ENCODE results near the gene GLI3. TPM values are rescaled to one million over a fixed set of nuclear protein-coding genes. Genes with fewer than 3 reads are reported as not detected.

Gene GLI3
- total and polyA plus RNA-seq, 4 experiments from 2014 or later = 0.06 to 0.13 TPM; not detected in 2

DNA sequence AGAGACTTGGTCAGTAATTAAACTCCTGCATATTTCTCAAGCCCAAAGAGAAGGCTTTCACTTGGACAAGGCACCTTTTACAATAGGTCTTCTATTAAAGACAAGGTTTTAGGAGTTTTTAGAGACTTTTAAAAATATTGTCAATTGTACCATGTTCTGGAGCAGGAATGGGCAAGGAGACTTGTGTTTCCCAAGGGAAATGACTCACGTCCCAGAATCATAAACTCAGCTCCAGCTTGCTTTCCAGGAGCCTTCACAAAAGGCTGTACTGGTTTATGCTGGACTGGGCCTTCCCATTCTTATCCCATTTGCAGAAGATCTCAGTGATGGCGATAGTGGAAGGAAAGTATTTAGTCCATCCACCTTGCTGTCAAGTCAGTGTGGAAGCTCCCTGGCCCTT is 7.8 kb upstream of the GLI3 start:
- ChIA-PET CTCF (ENCODE audit: partially characterized antibody) (no interaction called here), POLR2A (ENCODE audit: partially characterized antibody) (no interaction called here)
- Histone ChIP-seq H3K9me3 (ENCODE audit: control insufficient read depth in 1 of 2, low read length in 2 of 2) (no peaks in the 10 kb centered on the region), H3K27ac (ENCODE audit: low read depth, low read length) (no peak overlapping the region), H3K4me1 (ENCODE audit: insufficient read depth, low read length) (no peaks in the 10 kb centered on the region), H3K4me3 (ENCODE audit: low read length in 2 of 2) (no peak overlapping the region), H3K36me3 (ENCODE audit: insufficient read depth, low read length) (no peaks in the 10 kb centered on the region), H3K27me3 (ENCODE audit: insufficient read depth, low read length) (no peaks in the 10 kb centered on the region)
- Mint-ChIP-seq H3K4me1 (no peaks in the 10 kb centered on the region), H3K27ac (no peak overlapping the region), H3K4me3 (no peak overlapping the region), H3K36me3 (no peaks in the 10 kb centered on the region), H3K27me3 (peaks cover 0 to 4% of the 10 kb centered on the region in 2 donors), H3K9me3 (peaks cover 0 to 5% (median 0%) of the 10 kb centered on the region in 8 donors)
- intact Hi-C loops (cut with micrococcal nuclease) = no loop called here
- no peak for DNase-seq

GRCh38 chr7:42242381-42242780 is 5.4 kb upstream of the GLI3 start:
- intact Hi-C loops (cut with micrococcal nuclease) = no loop called here

DNA sequence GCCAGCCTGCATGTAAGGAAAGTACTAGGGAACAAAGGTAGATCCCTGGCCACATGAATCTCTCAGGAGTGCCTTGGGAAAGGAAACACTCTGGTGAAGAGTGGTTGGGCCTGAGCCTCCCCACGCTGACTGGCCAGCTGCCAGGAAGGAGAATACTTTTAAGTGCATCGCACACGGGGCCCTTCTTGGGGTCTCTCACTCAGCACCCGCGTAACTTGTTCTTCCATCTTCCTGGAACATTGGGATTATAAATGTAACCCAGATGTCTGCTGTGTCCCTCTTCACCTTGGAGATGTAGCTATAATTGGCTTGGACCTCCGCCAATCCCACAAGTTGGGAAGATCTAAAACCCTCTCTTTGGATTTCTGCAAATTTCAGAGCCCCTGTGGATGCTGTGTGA is 4.4 kb upstream of the GLI3 start:
- Histone ChIP-seq H3K4me1 (ENCODE audit: insufficient read depth, low read length) (no peaks in the 10 kb centered on the region), H3K27me3 (ENCODE audit: insufficient read depth, low read length) (peaks cover 4% of the 10 kb centered on the region), H3K9me3 (ENCODE audit: control insufficient read depth in 1 of 2, low read length in 2 of 2) (no peaks in the 10 kb centered on the region), H3K36me3 (ENCODE audit: insufficient read depth, low read length) (no peaks in the 10 kb centered on the region), H3K4me3 (ENCODE audit: low read length in 2 of 2) (no peak overlapping the region), H3K27ac (ENCODE audit: low read depth, low read length) (no peak overlapping the region)
- no peak overlapping the region for H3K4me3 Mint-ChIP-seq
- ChIA-PET CTCF (ENCODE audit: partially characterized antibody) (no interaction called here), POLR2A (ENCODE audit: partially characterized antibody) (no interaction called here)
- intact Hi-C loops (cut with micrococcal nuclease) = no loop called here
- peaks cover 16% of the 10 kb centered on the region in 2 donors for H3K27me3 Mint-ChIP-seq
- no peak overlapping the region for H3K27ac Mint-ChIP-seq
- peaks cover 5 to 13% (median 6%) of the 10 kb centered on the region in 4 donors for H3K4me1 Mint-ChIP-seq
- H3K9me3 Mint-ChIP-seq = peaks cover 0 to 4% (median 0%) of the 10 kb centered on the region in 8 donors
- DNase-seq = no peak
- H3K36me3 Mint-ChIP-seq = no peaks in the 10 kb centered on the region

More at GRCh38 chr7:42242381-42242780, 5.4 kb upstream of the GLI3 start:
- H3K9me3 Mint-ChIP-seq = peaks cover 0 to 4% (median 0%) of the 10 kb centered on the region in 8 donors
- ChIA-PET CTCF (ENCODE audit: partially characterized antibody) (no interaction called here), POLR2A (ENCODE audit: partially characterized antibody) (no interaction called here)
- no peaks in the 10 kb centered on the region for H3K4me1 ChIP-seq (ENCODE audit: insufficient read depth, low read length)
- H3K4me3 ChIP-seq (ENCODE audit: low read length in 2 of 2) = no peak overlapping the region
- no peak overlapping the region for H3K4me3 Mint-ChIP-seq
- H3K27ac ChIP-seq (ENCODE audit: low read depth, low read length) = no peak overlapping the region
- H3K27ac Mint-ChIP-seq = no peak overlapping the region
- H3K27me3 Mint-ChIP-seq = peaks cover 16% of the 10 kb centered on the region in 2 donors
- peaks cover 4% of the 10 kb centered on the region for H3K27me3 ChIP-seq (ENCODE audit: insufficient read depth, low read length)
- peaks cover 5 to 13% (median 6%) of the 10 kb centered on the region in 4 donors for H3K4me1 Mint-ChIP-seq
- no peaks in the 10 kb centered on the region for H3K36me3 ChIP-seq (ENCODE audit: insufficient read depth, low read length)
- no peaks in the 10 kb centered on the region for H3K36me3 Mint-ChIP-seq
- DNase-seq = no peak
- no peaks in the 10 kb centered on the region for H3K9me3 ChIP-seq (ENCODE audit: control insufficient read depth in 1 of 2, low read length in 2 of 2)

DNA sequence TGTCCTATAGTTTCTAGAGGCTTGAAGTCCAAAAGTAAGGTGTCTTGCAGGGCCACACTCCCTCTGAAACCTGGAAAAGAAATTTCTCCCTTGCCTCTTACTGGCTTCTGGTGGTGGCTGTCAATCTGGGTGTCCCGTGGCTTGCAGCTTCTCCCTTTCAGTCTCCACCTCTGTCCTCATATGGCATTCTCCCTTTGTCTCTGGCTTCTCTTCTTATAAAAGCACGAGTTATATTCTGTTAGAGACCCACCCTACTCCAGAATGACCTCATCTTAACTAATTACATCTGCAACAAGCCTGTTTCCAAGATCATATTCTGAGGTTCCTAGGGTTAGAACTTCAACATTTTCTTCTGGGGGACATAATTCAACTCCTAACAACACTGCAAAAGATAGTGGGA is 3.4 kb upstream of the GLI3 start:
- Histone ChIP-seq H3K4me1 (ENCODE audit: insufficient read depth, low read length) (no peaks in the 10 kb centered on the region), H3K4me3 (ENCODE audit: low read length in 2 of 2) (no peak overlapping the region), H3K27ac (ENCODE audit: low read depth, low read length) (no peak overlapping the region), H3K27me3 (ENCODE audit: insufficient read depth, low read length) (peaks cover 4% of the 10 kb centered on the region), H3K9me3 (ENCODE audit: control insufficient read depth in 1 of 2, low read length in 2 of 2) (no peaks in the 10 kb centered on the region), H3K36me3 (ENCODE audit: insufficient read depth, low read length) (no peaks in the 10 kb centered on the region)
- CTCF ChIA-PET (ENCODE audit: partially characterized antibody) = no interaction called here
- Mint-ChIP-seq H3K27ac (no peak overlapping the region), H3K9me3 (peaks cover 0 to 4% (median 0%) of the 10 kb centered on the region in 8 donors), H3K4me1 (peaks cover 5 to 22% (median 11%) of the 10 kb centered on the region in 4 donors), H3K36me3 (no peaks in the 10 kb centered on the region), H3K4me3 (no peak overlapping the region), H3K27me3 (peaks cover 21 to 23% of the 10 kb centered on the region in 2 donors)
- POLR2A ChIA-PET (ENCODE audit: partially characterized antibody) = no interaction called here
- no peak for DNase-seq
- intact Hi-C loops (cut with micrococcal nuclease) = no loop called here

DNA sequence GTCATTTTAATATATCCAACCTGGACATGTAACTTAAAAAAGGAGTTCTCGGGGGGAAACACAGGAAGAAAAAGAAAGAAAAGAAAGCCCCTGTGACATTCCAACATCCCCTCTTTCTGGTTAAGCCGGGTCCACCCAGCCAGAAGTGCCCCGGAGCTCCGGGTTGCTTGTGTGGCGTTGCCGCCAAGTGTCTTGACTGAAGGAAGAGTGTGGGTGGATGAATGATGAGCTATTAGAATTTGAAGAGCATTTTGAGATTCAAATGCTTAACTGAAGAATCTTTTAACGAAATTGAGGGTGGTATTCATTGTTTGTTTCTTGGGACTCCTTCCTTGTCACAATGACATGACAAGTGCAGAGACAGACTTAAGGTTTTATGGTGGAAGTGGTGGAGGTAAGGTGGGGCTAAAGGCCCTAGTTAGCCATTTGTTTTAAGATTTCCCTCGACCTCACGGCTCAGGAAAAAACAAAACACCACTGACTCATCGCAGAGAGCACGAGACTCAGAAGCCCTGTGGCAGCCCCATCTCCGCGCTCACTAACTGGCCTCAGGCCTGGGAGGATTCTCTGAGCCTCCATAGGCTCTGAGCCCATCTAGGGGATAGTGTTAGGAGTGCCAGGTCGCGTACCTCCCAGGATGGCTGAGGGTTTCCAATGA is 1.8 kb upstream of the GLI3 start:
- Mint-ChIP-seq H3K36me3 (no peaks in the 10 kb centered on the region), H3K4me3 (peak overlapping the region in 6 of 8 donors; percentile 60 to 75 (median 71)), H3K9me3 (peaks cover 0 to 4% (median 0%) of the 10 kb centered on the region in 8 donors), H3K4me1 (peaks cover 5 to 24% (median 12%) of the 10 kb centered on the region in 4 donors), H3K27ac (peak overlapping the region in 1 of 7 donors; percentile 62), H3K27me3 (peaks cover 24 to 28% of the 10 kb centered on the region in 2 donors)
- Histone ChIP-seq H3K9me3 (ENCODE audit: control insufficient read depth in 1 of 2, low read length in 2 of 2) (no peaks in the 10 kb centered on the region), H3K27me3 (ENCODE audit: insufficient read depth, low read length) (peaks cover 4% of the 10 kb centered on the region), H3K27ac (ENCODE audit: low read depth, low read length) (no peak overlapping the region), H3K36me3 (ENCODE audit: insufficient read depth, low read length) (no peaks in the 10 kb centered on the region), H3K4me1 (ENCODE audit: insufficient read depth, low read length) (no peaks in the 10 kb centered on the region), H3K4me3 (ENCODE audit: low read length in 2 of 2) (no peak overlapping the region)
- no peak for DNase-seq
- POLR2A ChIA-PET (ENCODE audit: partially characterized antibody) = no interaction called here
- intact Hi-C loops (cut with micrococcal nuclease) = no loop called here
- CTCF ChIA-PET (ENCODE audit: partially characterized antibody) = no interaction called here

DNA sequence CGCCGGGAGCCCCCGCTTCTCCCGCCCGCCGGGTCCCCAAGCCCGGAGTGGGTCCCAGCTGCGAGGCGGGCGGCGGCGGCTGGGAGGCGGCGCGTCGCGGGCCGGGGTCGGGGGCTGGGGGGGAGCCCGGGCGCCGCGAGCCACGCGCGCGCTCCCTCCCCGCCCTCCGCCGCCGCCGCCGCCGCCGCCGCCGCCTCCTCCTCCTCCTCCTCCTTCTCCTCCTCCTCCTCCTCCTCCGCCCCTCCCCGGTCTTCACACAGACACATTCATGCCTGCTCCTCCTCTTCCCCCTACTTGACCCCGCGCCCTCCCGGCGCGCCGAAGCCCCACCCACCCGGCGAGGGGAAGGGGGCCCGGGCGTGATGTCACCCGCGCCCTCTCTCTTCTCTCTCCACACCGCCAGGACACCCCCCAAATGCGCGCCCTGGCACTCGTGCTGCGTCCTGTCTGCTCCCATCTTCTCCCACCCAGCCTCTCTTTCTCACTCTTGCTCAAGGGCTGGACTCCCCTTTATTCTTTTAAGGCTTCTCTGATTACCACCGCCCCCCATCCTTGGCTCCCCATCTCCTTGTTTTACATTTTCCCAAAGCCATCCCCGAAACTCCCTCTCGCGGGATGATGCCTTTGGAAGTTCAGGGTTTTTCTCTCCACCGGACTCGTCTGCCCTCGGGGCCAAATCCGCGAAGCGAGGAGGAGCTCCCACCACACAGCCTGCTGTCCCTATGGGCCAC is 967 bp upstream of the GLI3 start:
- Histone ChIP-seq H3K27ac (ENCODE audit: low read depth, low read length) (no peak overlapping the region), H3K4me3 (ENCODE audit: low read length in 2 of 2) (no peak overlapping the region), H3K9me3 (ENCODE audit: control insufficient read depth in 1 of 2, low read length in 2 of 2) (no peaks in the 10 kb centered on the region), H3K4me1 (ENCODE audit: insufficient read depth, low read length) (no peaks in the 10 kb centered on the region), H3K27me3 (ENCODE audit: insufficient read depth, low read length) (peaks cover 4% of the 10 kb centered on the region), H3K36me3 (ENCODE audit: insufficient read depth, low read length) (no peaks in the 10 kb centered on the region)
- peak in 1 of 5 donors; percentile 6 for DNase-seq
- Mint-ChIP-seq H3K27me3 (peaks cover 29 to 31% of the 10 kb centered on the region in 2 donors), H3K36me3 (no peaks in the 10 kb centered on the region), H3K9me3 (peaks cover 0 to 4% (median 0%) of the 10 kb centered on the region in 8 donors), H3K27ac (no peak overlapping the region), H3K4me3 (peak overlapping the region; percentile 60 to 77 (median 71)), H3K4me1 (peaks cover 5 to 24% (median 12%) of the 10 kb centered on the region in 4 donors)
- CTCF ChIA-PET (ENCODE audit: partially characterized antibody) = no interaction called here
- intact Hi-C loops (cut with micrococcal nuclease) = no loop called here
- POLR2A ChIA-PET (ENCODE audit: partially characterized antibody) = no interaction called here

- no peak overlapping the region for H3K27ac ChIP-seq (ENCODE audit: low read depth, low read length)
- Mint-ChIP-seq H3K27ac (no peak overlapping the region), H3K27me3 (peaks cover 32 to 33% of the 10 kb centered on the region in 2 donors), H3K36me3 (no peaks in the 10 kb centered on the region), H3K9me3 (peaks cover 0 to 4% (median 0%) of the 10 kb centered on the region in 8 donors), H3K4me3 (peak overlapping the region in 7 of 8 donors; percentile 2 to 79 (median 55)), H3K4me1 (peaks cover 5 to 24% (median 12%) of the 10 kb centered on the region in 4 donors)
- no peaks in the 10 kb centered on the region for H3K36me3 ChIP-seq (ENCODE audit: insufficient read depth, low read length)
- peaks cover 8% of the 10 kb centered on the region for H3K27me3 ChIP-seq (ENCODE audit: insufficient read depth, low read length)
- ChIA-PET CTCF (ENCODE audit: partially characterized antibody) (no interaction called here), POLR2A (ENCODE audit: partially characterized antibody) (no interaction called here)
- no peaks in the 10 kb centered on the region for H3K9me3 ChIP-seq (ENCODE audit: control insufficient read depth in 1 of 2, low read length in 2 of 2)
- intact Hi-C loops (cut with micrococcal nuclease) = no loop called here
- no peak for DNase-seq
- no peak overlapping the region for H3K4me3 ChIP-seq (ENCODE audit: low read length in 2 of 2)
- H3K4me1 ChIP-seq (ENCODE audit: insufficient read depth, low read length) = no peaks in the 10 kb centered on the region
Measured at GRCh38 chr7:42236266-42236975, 588 bp downstream of the GLI3 start.

Data from CD4-positive, alpha-beta memory T cell (primary cell).